Astrocyte of the spinal cord (primary cell): ENCODE data around the gene IRF7.
"Not testable (repeated sequence)": the region's sequence is repeated elsewhere in the genome, so short reads cannot be mapped to it uniquely, and the experiment has no call there.

Experiments
- DNase-seq: peaks from one replicate; pipeline ENCODE4 v3.0.0; 2011; ENCODE audit warnings: low read depth, low spot score
- H3K4me3 ChIP-seq: 2 replicates; pipeline ENCODE4 v1.5.1; 2011; ENCODE audit warnings: low read depth, mild to moderate bottlenecking, low read length, moderate library complexity
- CTCF ChIP-seq: IDR thresholded peaks from 2 replicates; pipeline ENCODE4 v1.5.1; 2012; ENCODE audit warnings: low read depth, mild to moderate bottlenecking, low read length, inconsistent platforms
- in situ Hi-C: cut with HindIII; loops from 2 replicates; pipeline ENCODE4 v1.10.0; 2017; ENCODE audit warnings: low sequenced_read_pairs

The IRF7 gene

GRCh38 chr11:657691-658126 lies 42.0 kb upstream of the IRF7 start:
- no peak for DNase-seq
- H3K4me3 ChIP-seq, result no peak overlapping the region
- in situ Hi-C loops, result no loop called here
- no peak for TF ChIP-seq CTCF

- no peak for TF ChIP-seq CTCF
- H3K4me3 ChIP-seq, result no peak overlapping the region
- no peak for DNase-seq
- in situ Hi-C loops, result no loop called here
These were observed 41.1 kb upstream of the IRF7 start for GRCh38 chr11:656866-657265.

- TF ChIP-seq CTCF, result no peak
- no peak overlapping the region for H3K4me3 ChIP-seq
- no peak for DNase-seq
- in situ Hi-C loops, result no loop called here
These were observed 40.7 kb upstream of the IRF7 start for GRCh38 chr11:656426-656825.

GRCh38 chr11:655036-655726 lies 39.4 kb upstream of the IRF7 start:
- no peak for TF ChIP-seq CTCF
- H3K4me3 ChIP-seq, result no peak overlapping the region
- in situ Hi-C loops, result no loop called here
- no peak for DNase-seq

- H3K4me3 ChIP-seq, in situ Hi-C loops, DNase-seq: not testable (repeated sequence)
These were observed 38.7 kb upstream of the IRF7 start for GRCh38 chr11:654444-654843.

- in situ Hi-C loops, result no loop called here
- no peak for DNase-seq
- no peak overlapping the region for H3K4me3 ChIP-seq
- TF ChIP-seq CTCF, result no peak
These were observed 38.1 kb upstream of the IRF7 start for GRCh38 chr11:653837-654236.

- DNase-seq, H3K4me3 ChIP-seq, in situ Hi-C loops: not testable (repeated sequence)
These were observed 37.4 kb upstream of the IRF7 start for GRCh38 chr11:653136-653535.

GRCh38 chr11:650482-650881 lies 34.7 kb upstream of the IRF7 start:
- no peak overlapping the region for H3K4me3 ChIP-seq
- DNase-seq, result no peak
- in situ Hi-C loops, result no loop called here
- no peak for TF ChIP-seq CTCF

- in situ Hi-C loops, H3K4me3 ChIP-seq, DNase-seq: not testable (repeated sequence)
These were observed 32.0 kb upstream of the IRF7 start for GRCh38 chr11:647672-648158.
